Neuronal stem cell (in vitro differentiated cells): ENCODE measurements around the gene CCDC70. TPM values are rescaled to one million over a fixed set of nuclear protein-coding genes. Genes with fewer than 3 reads are reported as not detected.

Source experiments
- DNase-seq: peaks from one replicate; pipeline ENCODE4 v3.0.0-alpha.2; 2013; ENCODE audit warnings: low spot score
- H2AFZ ChIP-seq: one replicate; pipeline ENCODE4 v1.6.1; 2013; ENCODE audit warnings: mild to moderate bottlenecking, low read length, inconsistent platforms
- H2AK5ac ChIP-seq: 2 replicates; pipeline ENCODE4 v1.6.1; 2013; ENCODE audit warnings: low read depth, mild to moderate bottlenecking, inconsistent platforms, low read length, moderate library complexity, mixed read lengths
- H2BK120ac ChIP-seq: 2 replicates; pipeline ENCODE4 v1.6.1; 2013; ENCODE audit warnings: low read depth, mild to moderate bottlenecking, inconsistent platforms, low read length, moderate library complexity, mixed read lengths
- H2BK12ac ChIP-seq: one replicate; pipeline ENCODE4 v1.6.1; 2013; ENCODE audit warnings: low read length, inconsistent platforms
- H2BK15ac ChIP-seq: 2 replicates; pipeline ENCODE4 v1.6.1; 2013; ENCODE audit warnings: mild to moderate bottlenecking, low read length, inconsistent platforms, mixed read lengths
- H2BK5ac ChIP-seq: one replicate; pipeline ENCODE4 v1.6.1; 2013; ENCODE audit warnings: inconsistent platforms, mild to moderate bottlenecking, low read length, moderate library complexity
- H3K14ac ChIP-seq: one replicate; pipeline ENCODE4 v1.6.1; 2013; ENCODE audit warnings: low read length, inconsistent platforms
- H3K18ac ChIP-seq: 2 replicates; pipeline ENCODE4 v1.6.1; 2013; ENCODE audit warnings: low read length, inconsistent platforms
- H3K23ac ChIP-seq: 2 replicates; pipeline ENCODE4 v1.6.1; 2013; ENCODE audit warnings: low read depth, mild to moderate bottlenecking, mixed read lengths, low read length, inconsistent platforms; ENCODE audit not compliant: poor library complexity
- H3K27ac ChIP-seq: replicated peaks from 3 replicates; pipeline ENCODE4 v1.5.1; 2013; ENCODE audit warnings: low read length, inconsistent platforms
- H3K27me3 ChIP-seq, 3 experiments: 2 replicates each; pipeline ENCODE4 v1.6.1; 2013; ENCODE audit warnings: low read length in 3 of 3, mild to moderate bottlenecking in 2 of 3, inconsistent platforms in 1 of 3, low read depth in 1 of 3, mixed read lengths in 1 of 3, moderate library complexity in 1 of 3; ENCODE audit not compliant: control insufficient read depth in 3 of 3, insufficient read depth in 3 of 3
- H3K36me3 ChIP-seq, 2 donors: replicated peaks in 1 of 2; 2 replicates each; pipeline ENCODE4 v1.6.1; 2013; ENCODE audit warnings: low read length in 2 of 2; ENCODE audit not compliant: control insufficient read depth in 2 of 2, insufficient read depth in 2 of 2
- H3K4ac ChIP-seq: 2 replicates; pipeline ENCODE4 v1.6.1; 2013; ENCODE audit warnings: inconsistent platforms, mild to moderate bottlenecking, low read length, moderate library complexity
- H3K4me1 ChIP-seq, 2 donors: 1 replicate in 1 of 2; 2 replicates in 1 of 2; pipeline ENCODE4 v1.6.1; 2013; ENCODE audit warnings: low read length in 2 of 2, low read depth in 1 of 2; ENCODE audit not compliant: control insufficient read depth in 2 of 2, insufficient read depth in 1 of 2
- H3K4me2 ChIP-seq: one replicate; pipeline ENCODE4 v1.6.1; 2013; ENCODE audit warnings: mild to moderate bottlenecking, low read length, inconsistent platforms; ENCODE audit not compliant: insufficient read depth, poor library complexity, severe bottlenecking
- H3K4me3 ChIP-seq, 2 donors: 2 replicates each; pipeline ENCODE4 v1.5.1; 2013; ENCODE audit warnings: low read length in 2 of 2, mild to moderate bottlenecking in 2 of 2, inconsistent platforms in 1 of 2, moderate library complexity in 1 of 2
- H3K79me1 ChIP-seq: one replicate; pipeline ENCODE4 v1.6.1; 2013; ENCODE audit warnings: low read depth, mild to moderate bottlenecking, inconsistent platforms, low read length, moderate library complexity
- H3K9ac ChIP-seq: one replicate; pipeline ENCODE4 v1.6.1; 2013; ENCODE audit warnings: mild to moderate bottlenecking, low read depth, low read length, inconsistent platforms; ENCODE audit not compliant: poor library complexity
- H3K9me3 ChIP-seq, 2 donors: replicated peaks in 1 of 2; 2 replicates each; pipeline versions ENCODE3 to v1.6.1; 2013; ENCODE audit warnings: low read length in 2 of 2, mild to moderate bottlenecking in 2 of 2, inconsistent platforms in 1 of 2, low read depth in 1 of 2, mixed read lengths in 1 of 2, moderate library complexity in 1 of 2; ENCODE audit not compliant: control insufficient read depth in 2 of 2, insufficient read depth in 1 of 2
- H4K8ac ChIP-seq: one replicate; pipeline ENCODE4 v1.6.1; 2013; ENCODE audit warnings: low read depth, mild to moderate bottlenecking, inconsistent platforms, low read length, moderate library complexity
- H4K91ac ChIP-seq: one replicate; pipeline ENCODE4 v1.6.1; 2013; ENCODE audit warnings: low read length, low read depth, mild to moderate bottlenecking, inconsistent platforms; ENCODE audit not compliant: poor library complexity
- WGBS, 2 donors: extraction: QIAGEN DNeasy Blood & Tissue Kit; methylation state at CpG; one replicate each; pipeline ENCODE4 v1.1.7; 2013; ENCODE audit warnings: missing lambda C conversion rate in 2 of 2, mixed read lengths in 1 of 2; ENCODE audit not compliant: insufficient read length in 2 of 2, insufficient replicate concordance in 1 of 2; ENCODE audit errors: extremely low coverage in 2 of 2; 5-methylcytosine and 5-hydroxymethylcytosine counted together
- polyA plus RNA-seq, 2 experiments: library from polyadenylated mRNA; stranded (reverse); fragments of 200-250 nt; gene quantifications; one replicate each; pipeline ENCODE4 v1.2.3, GENCODE V29; 2013

The CCDC70 gene
- polyA plus RNA-seq (2013, experiment 1 of 2) = not detected
- not detected for polyA plus RNA-seq (2013, experiment 2 of 2)

DNA sequence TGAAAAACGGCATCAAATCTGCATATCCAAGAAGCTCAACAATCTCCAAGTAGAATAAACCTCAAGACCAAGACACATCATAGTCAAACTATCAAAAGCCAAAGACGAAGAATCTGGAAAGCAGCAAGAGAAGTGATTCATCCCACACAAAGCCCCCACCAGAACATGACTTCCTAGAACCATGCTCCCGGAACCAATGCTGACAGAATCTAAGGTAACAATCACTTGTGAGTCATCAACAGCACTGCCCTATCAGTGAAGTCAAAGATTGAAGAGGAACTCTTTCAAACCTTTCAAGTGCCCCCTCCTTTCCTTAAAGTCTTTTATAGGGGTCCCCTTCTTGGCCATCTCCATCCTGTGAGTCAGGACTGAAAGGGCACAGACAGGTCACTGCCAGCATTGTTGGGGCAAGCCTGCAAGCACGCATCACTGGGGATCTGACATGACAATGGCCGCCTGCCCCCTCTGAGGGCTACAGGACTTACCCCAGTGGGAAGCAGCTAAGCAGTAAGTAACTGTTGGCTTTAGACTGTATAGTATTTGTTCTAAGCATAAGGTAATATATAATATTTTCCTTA, at the start of gene CCDC70:
CCDC70 (plus strand) TSS at position 247 of the 578 bp plus-strand sequence. CDS start 3,443 bp downstream, outside the sequence.
- no peak within 1 kb of the TSS for H3K14ac ChIP-seq
- no CpG with 5 or more reads among the region's 5 CpGs for WGBS, 2 donors
- H2BK5ac ChIP-seq = no peak within 1 kb of the TSS

DNA sequence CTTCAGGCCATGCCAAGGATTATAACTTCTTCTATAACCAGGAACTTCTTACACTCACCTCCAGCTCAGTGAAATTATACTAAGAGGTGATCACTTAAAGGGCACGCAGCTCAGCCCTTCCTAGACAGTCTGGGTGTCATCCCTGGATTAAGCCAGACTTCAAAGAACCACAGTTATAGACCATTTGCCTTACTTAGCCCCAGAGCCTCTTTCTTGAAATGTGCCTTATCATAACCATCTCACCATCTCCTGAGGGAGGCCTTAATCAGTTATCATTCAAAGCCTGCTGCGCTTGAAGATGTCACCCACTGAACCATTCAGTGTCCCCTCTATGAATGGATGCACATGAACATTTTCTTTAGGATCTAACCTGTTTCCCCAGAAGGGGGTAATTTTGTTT, 47.7 kb upstream of the CCDC70 start:
- no peak overlapping the region for H3K4me3 ChIP-seq
- H3K27me3 ChIP-seq = peaks cover 0 to 21% (median 0%) of the 10 kb centered on the region in 3 experiments
- no peaks in the 10 kb centered on the region for H3K9me3 ChIP-seq
- H3K14ac ChIP-seq = no peak overlapping the region
- H3K79me1 ChIP-seq = no peaks in the 10 kb centered on the region
- no peak overlapping the region for H2AFZ ChIP-seq
- no peak overlapping the region for H3K18ac ChIP-seq
- H3K36me3 ChIP-seq = no peaks in the 10 kb centered on the region
- no peak overlapping the region for H3K4ac ChIP-seq
- no peak overlapping the region for H2BK5ac ChIP-seq
- H3K4me2 ChIP-seq = no peak overlapping the region
- H3K27ac ChIP-seq = no peak overlapping the region
- peaks cover 0 to 1% of the 10 kb centered on the region in 2 donors for H3K4me1 ChIP-seq
- no peak overlapping the region for H4K8ac ChIP-seq
- DNase-seq = no peak
- WGBS, 2 donors = no CpG with 5 or more reads among the region's 2 CpGs
- H3K23ac ChIP-seq = no peak overlapping the region
- H2BK120ac ChIP-seq = no peak overlapping the region
- H2BK15ac ChIP-seq = no peak overlapping the region
- no peak overlapping the region for H2AK5ac ChIP-seq
- H4K91ac ChIP-seq = no peak overlapping the region
- no peak overlapping the region for H2BK12ac ChIP-seq
- no peak overlapping the region for H3K9ac ChIP-seq

More for the DNA sequence above, at the start of gene CCDC70:
- no peak within 1 kb of the TSS for H4K8ac ChIP-seq
- H3K4me1 ChIP-seq = peaks cover 0 to 3% of the 10 kb centered on the region in 2 donors
- H3K9ac ChIP-seq = no peak within 1 kb of the TSS
- H3K4ac ChIP-seq = no peak within 1 kb of the TSS
- H3K79me1 ChIP-seq = no peaks in the 10 kb centered on the region
- H3K4me2 ChIP-seq = no peak within 1 kb of the TSS
- H2BK15ac ChIP-seq = no peak within 1 kb of the TSS
- H4K91ac ChIP-seq = no peak within 1 kb of the TSS
- no peak within 1 kb of the TSS for H3K23ac ChIP-seq
- H3K27ac ChIP-seq = no peak within 1 kb of the TSS
- H3K36me3 ChIP-seq = no peaks in the 10 kb centered on the region
- no peak within 1 kb of the TSS for H2BK120ac ChIP-seq
- no peaks in the 10 kb centered on the region for H3K9me3 ChIP-seq
- H2BK12ac ChIP-seq = no peak within 1 kb of the TSS
- H2AFZ ChIP-seq = peak within 1 kb of the TSS; percentile 56
- no peak for DNase-seq
- H3K4me3 ChIP-seq = no peak within 1 kb of the TSS
- H3K18ac ChIP-seq = no peak within 1 kb of the TSS
- no peaks in the 10 kb centered on the region for H3K27me3 ChIP-seq
- no peak within 1 kb of the TSS for H2AK5ac ChIP-seq

DNA sequence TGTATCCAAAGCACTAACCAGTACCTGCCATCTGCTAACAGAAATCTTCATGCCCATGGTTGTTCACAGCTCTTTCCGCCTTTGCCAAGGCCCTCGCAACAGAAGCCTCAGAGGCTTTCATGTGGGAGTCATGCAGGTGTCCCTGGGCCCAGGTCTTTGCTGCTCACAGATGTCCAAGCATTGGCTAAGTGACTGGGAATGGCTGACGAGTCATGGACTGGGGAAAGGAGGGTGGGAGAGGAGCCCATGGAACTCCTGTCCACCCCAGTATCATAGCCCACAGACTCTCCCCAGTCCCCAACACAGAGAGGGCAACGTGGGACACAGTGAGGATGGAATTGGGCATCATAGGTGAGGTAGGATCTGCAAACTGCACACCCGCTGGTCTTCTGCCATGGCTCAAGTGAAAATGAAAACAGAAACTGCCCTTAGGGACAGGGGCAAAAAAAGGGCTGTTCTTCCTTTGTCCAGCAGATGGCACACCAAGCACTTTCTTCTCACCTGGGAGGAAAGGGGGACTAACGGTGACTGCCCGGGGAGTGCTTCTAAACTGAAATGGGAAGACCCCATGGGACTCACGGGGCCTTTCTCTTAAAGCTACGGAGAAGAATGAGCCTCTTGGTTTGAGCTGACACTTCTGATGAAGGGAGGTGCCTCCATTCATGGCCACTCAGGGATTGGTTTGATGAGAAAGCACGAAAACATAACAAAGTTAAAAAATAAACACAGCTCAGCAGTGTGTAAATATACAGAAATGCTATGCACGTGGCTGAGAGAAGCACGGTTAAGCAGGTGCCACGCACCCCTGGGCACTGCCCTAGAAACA, 46.7 kb upstream of the CCDC70 start:
- Histone ChIP-seq H2BK5ac (no peak overlapping the region), H3K23ac (no peak overlapping the region), H3K27me3 (peaks cover 0 to 21% (median 0%) of the 10 kb centered on the region in 3 experiments), H3K27ac (no peak overlapping the region), H3K79me1 (no peaks in the 10 kb centered on the region), H4K8ac (no peak overlapping the region), H2BK120ac (no peak overlapping the region), H3K9me3 (no peaks in the 10 kb centered on the region), H2AK5ac (peak overlapping the region; percentile 33), H3K4me2 (no peak overlapping the region), H4K91ac (no peak overlapping the region), H3K4ac (no peak overlapping the region), H2BK12ac (no peak overlapping the region), H2BK15ac (no peak overlapping the region), H3K18ac (peak overlapping the region; percentile 36), H3K36me3 (no peaks in the 10 kb centered on the region), H3K9ac (no peak overlapping the region), H3K4me3 (no peak overlapping the region), H2AFZ (peak overlapping the region; percentile 20), H3K4me1 (peaks cover 0 to 1% of the 10 kb centered on the region in 2 donors), H3K14ac (no peak overlapping the region)
- peak; percentile 61 for DNase-seq
- whole genome bisulfite sequencing, 2 donors = no CpG with 5 or more reads among the region's 13 CpGs

DNA sequence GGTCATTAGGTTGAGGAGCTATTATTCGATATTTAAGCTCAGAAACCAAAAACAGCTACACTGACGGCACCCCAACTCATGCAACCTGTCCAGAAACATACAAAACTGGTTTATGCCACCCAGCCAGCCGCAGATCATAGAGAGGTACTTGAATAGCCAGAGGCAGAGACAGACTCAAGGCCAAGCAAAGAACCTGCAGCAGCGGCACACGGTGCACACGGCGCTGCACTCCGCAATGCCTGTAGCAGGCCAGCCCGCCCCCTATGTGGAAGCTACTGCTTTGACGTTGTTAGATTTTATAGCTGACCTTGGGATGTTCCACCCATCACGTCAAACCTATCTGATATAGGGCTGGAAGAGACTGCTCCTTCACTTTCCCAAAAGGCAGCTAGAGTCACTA, 45.9 kb upstream of the CCDC70 start:
- no peak overlapping the region for H3K14ac ChIP-seq

More for the DNA sequence above, 45.9 kb upstream of the CCDC70 start:
- H3K27ac ChIP-seq = no peak overlapping the region
- H3K23ac ChIP-seq = no peak overlapping the region
- no peak overlapping the region for H2BK15ac ChIP-seq
- no peaks in the 10 kb centered on the region for H3K79me1 ChIP-seq
- H3K27me3 ChIP-seq = peaks cover 0 to 25% (median 0%) of the 10 kb centered on the region in 3 experiments
- no peak overlapping the region for H2BK120ac ChIP-seq
- no peak overlapping the region for H3K4me3 ChIP-seq
- H3K9me3 ChIP-seq = no peaks in the 10 kb centered on the region
- H3K18ac ChIP-seq = peak overlapping the region; percentile 9
- no peak overlapping the region for H3K4ac ChIP-seq
- peak overlapping the region; percentile 20 for H2AFZ ChIP-seq
- H3K4me2 ChIP-seq = no peak overlapping the region
- H2AK5ac ChIP-seq = no peak overlapping the region
- H4K8ac ChIP-seq = no peak overlapping the region
- WGBS, 2 donors = no CpG with 5 or more reads among the region's 11 CpGs
- H4K91ac ChIP-seq = no peak overlapping the region
- no peak overlapping the region for H2BK12ac ChIP-seq
- H3K36me3 ChIP-seq = no peaks in the 10 kb centered on the region
- H2BK5ac ChIP-seq = no peak overlapping the region
- peaks cover 0 to 1% of the 10 kb centered on the region in 2 donors for H3K4me1 ChIP-seq
- DNase-seq = no peak
- H3K9ac ChIP-seq = no peak overlapping the region
